CD8-positive, alpha-beta memory T cell (primary cell): ENCODE data around the gene FAM8A1. TPM values are rescaled to one million over a fixed set of nuclear protein-coding genes. Genes with fewer than 3 reads are reported as not detected.

ENCODE experiments used
- CTCF ChIA-PET: fragments of 350-600 bp; sonication (Branson Sonifier 250); formaldehyde crosslinking; loops from one replicate; lab custom pipeline; 2021; ENCODE audit warnings: antibody characterized with exemption; lab: Charles Lee
- POLR2A ChIA-PET: fragments of 350-600 bp; sonication (Branson Sonifier 250); formaldehyde crosslinking; loops from one replicate; lab custom pipeline; 2021; ENCODE audit warnings: antibody characterized with exemption; lab: Charles Lee
- DNase-seq, 5 donors: peaks; one replicate each; pipeline versions ENCODE4 v3.0.0 to v3.0.0-alpha.2; 2020 to 2022; ENCODE audit warnings: mixed read lengths in 1 of 5
- H3K27ac ChIP-seq: one replicate; pipeline ENCODE4 v1.7.0; 2013; ENCODE audit warnings: low read depth, mild to moderate bottlenecking, low read length, moderate library complexity
- H3K27me3 ChIP-seq: 2 replicates; pipeline ENCODE4 v1.7.0; 2013; ENCODE audit warnings: low read length, mild to moderate bottlenecking; ENCODE audit not compliant: insufficient read depth, poor library complexity, severe bottlenecking
- H3K36me3 ChIP-seq: 2 replicates; pipeline ENCODE4 v1.7.0; 2013; ENCODE audit warnings: mild to moderate bottlenecking, low read length, moderate library complexity; ENCODE audit not compliant: insufficient read depth
- H3K4me1 ChIP-seq: 2 replicates; pipeline ENCODE4 v1.7.0; 2013; ENCODE audit warnings: mild to moderate bottlenecking, low read length, moderate library complexity; ENCODE audit not compliant: insufficient read depth
- H3K4me3 ChIP-seq: 2 replicates; pipeline ENCODE4 v1.7.0; 2013; ENCODE audit warnings: mild to moderate bottlenecking, low read length
- H3K9me3 ChIP-seq: 2 replicates; pipeline ENCODE4 v1.7.0; 2013; ENCODE audit warnings: mild to moderate bottlenecking, low read length
- H3K27ac Mint-ChIP-seq, 8 donors: one replicate each; pipeline ENCODE4 v1.8.0; 2020 to 2021; ENCODE audit warnings: mixed read lengths in 8 of 8, mild to moderate bottlenecking in 6 of 8, inconsistent platforms in 3 of 8, moderate library complexity in 3 of 8
- H3K27me3 Mint-ChIP-seq, 2 donors: one replicate each; pipeline ENCODE4 v1.8.0; 2020 to 2021; ENCODE audit warnings: mixed read lengths in 2 of 2, mild to moderate bottlenecking in 1 of 2, moderate library complexity in 1 of 2
- H3K36me3 Mint-ChIP-seq, 3 donors: one replicate each; pipeline ENCODE4 v1.8.0; 2020 to 2021; ENCODE audit warnings: mixed read lengths in 3 of 3, inconsistent platforms in 1 of 3, mild to moderate bottlenecking in 1 of 3
- H3K4me1 Mint-ChIP-seq, 3 donors: one replicate each; pipeline ENCODE4 v1.8.0; 2020 to 2021; ENCODE audit warnings: mixed read lengths in 3 of 3, inconsistent platforms in 1 of 3, mild to moderate bottlenecking in 1 of 3
- H3K4me3 Mint-ChIP-seq, 7 donors: one replicate each; pipeline ENCODE4 v1.8.0; 2020 to 2021; ENCODE audit warnings: mixed read lengths in 7 of 7, mild to moderate bottlenecking in 6 of 7, moderate library complexity in 4 of 7, inconsistent platforms in 2 of 7
- H3K9me3 Mint-ChIP-seq, 5 donors: one replicate each; pipeline ENCODE4 v1.8.0; 2020 to 2022; ENCODE audit warnings: mixed read lengths in 5 of 5, mild to moderate bottlenecking in 3 of 5, moderate library complexity in 2 of 5, inconsistent platforms in 1 of 5
- polyA plus RNA-seq: library from polyadenylated mRNA; unstranded; fragments of 300-500 nt; fragmentation: Illumina TruSeq; gene quantifications from one replicate; pipeline ENCODE4 v1.2.3, GENCODE V29; 2021
- total RNA-seq, 2 experiments: library from RNA; stranded (reverse); gene quantifications; one replicate each; pipeline ENCODE4 v1.2.3, GENCODE V29; 2021

The FAM8A1 gene, protein sequence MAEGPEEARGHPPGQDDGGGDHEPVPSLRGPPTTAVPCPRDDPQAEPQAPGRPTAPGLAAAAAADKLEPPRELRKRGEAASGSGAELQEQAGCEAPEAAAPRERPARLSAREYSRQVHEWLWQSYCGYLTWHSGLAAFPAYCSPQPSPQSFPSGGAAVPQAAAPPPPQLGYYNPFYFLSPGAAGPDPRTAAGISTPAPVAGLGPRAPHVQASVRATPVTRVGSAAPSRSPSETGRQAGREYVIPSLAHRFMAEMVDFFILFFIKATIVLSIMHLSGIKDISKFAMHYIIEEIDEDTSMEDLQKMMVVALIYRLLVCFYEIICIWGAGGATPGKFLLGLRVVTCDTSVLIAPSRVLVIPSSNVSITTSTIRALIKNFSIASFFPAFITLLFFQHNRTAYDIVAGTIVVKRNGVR
- total RNA-seq (1 to 10 TPM; 4.7 to 5.1 TPM), polyA plus RNA-seq (8.3 TPM)

DNA sequence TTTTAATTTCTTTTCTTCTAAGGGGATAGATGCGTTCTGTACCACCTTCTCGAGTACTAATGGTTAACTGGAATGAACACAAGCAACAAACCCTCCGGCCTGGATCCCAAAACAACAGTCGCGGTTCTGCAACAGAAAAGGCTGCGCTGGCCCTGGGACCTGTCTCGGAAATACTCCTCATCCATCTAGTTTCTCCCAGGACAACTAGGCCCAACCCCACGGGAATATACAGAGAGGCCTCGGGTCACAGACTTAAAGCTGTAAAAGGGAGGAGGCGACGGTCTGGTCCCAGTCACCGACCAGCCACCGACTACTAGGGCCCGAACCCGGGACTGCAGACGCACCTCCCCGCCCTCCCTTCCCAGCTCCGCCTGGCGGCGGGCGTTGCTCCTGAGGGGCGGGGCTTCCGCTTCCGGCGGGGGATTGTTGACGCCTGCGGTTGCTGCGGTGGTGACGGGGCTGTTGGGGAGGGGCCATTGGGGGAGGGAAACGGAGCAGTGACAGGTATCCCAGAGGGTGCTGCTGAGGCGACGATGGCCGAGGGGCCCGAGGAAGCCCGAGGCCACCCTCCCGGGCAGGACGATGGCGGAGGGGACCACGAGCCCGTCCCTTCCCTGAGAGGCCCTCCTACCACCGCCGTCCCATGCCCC, at the start of gene FAM8A1:
Gene FAM8A1, plus strand, starts transcription at position 426 of the 650 bp plus-strand sequence. Its CDS starts 108 bp downstream, at position 534.
- Histone ChIP-seq H3K36me3 (peaks cover 8% of the 10 kb centered on the region), H3K27me3 (no peaks in the 10 kb centered on the region), H3K9me3 (no peaks in the 10 kb centered on the region), H3K27ac (peak within 1 kb of the TSS; percentile 91), H3K4me3 (peak within 1 kb of the TSS; percentile 57), H3K4me1 (peaks cover 35% of the 10 kb centered on the region)
- H3K9me3 Mint-ChIP-seq, result peaks cover 0 to 2% (median 0%) of the 10 kb centered on the region in 5 donors
- ChIA-PET CTCF (interaction anchor here (0.7 to 2.4 kb wide), 13 partner anchors 9 to 1314 kb away, joined by 3 to 23 read pairs (median 4); partner anchors contain the start of gene NUP153), POLR2A (interaction anchor here (0.7 to 3.4 kb wide), 5 partner anchors 10 to 387 kb away, joined by 3 to 40 read pairs (median 6); partner anchors contain the start of genes KIF13A and NUP153)
- H3K4me1 Mint-ChIP-seq, result peaks cover 36 to 47% (median 45%) of the 10 kb centered on the region in 3 donors
- H3K4me3 Mint-ChIP-seq, result peak within 1 kb of the TSS; percentile 86 to 98 (median 91)
- peak; percentile 90 to 96 (median 92) for DNase-seq
- H3K27me3 Mint-ChIP-seq, result no peaks in the 10 kb centered on the region
- H3K27ac Mint-ChIP-seq, result peak within 1 kb of the TSS; percentile 85 to 99 (median 93)
- H3K36me3 Mint-ChIP-seq, result peaks cover 0 to 26% (median 2%) of the 10 kb centered on the region in 3 donors

GRCh38 chr6:17551383-17551958, 48.6 kb upstream of the FAM8A1 start:
- Histone ChIP-seq H3K4me3 (no peak overlapping the region), H3K27me3 (no peaks in the 10 kb centered on the region), H3K27ac (no peak overlapping the region), H3K4me1 (no peaks in the 10 kb centered on the region), H3K36me3 (no peaks in the 10 kb centered on the region), H3K9me3 (no peaks in the 10 kb centered on the region)
- ChIA-PET POLR2A (no interaction called here), CTCF (no interaction called here)
- Mint-ChIP-seq H3K27ac (no peak overlapping the region), H3K27me3 (peaks cover 7 to 25% of the 10 kb centered on the region in 2 donors), H3K36me3 (no peaks in the 10 kb centered on the region), H3K4me1 (no peaks in the 10 kb centered on the region), H3K4me3 (no peak overlapping the region), H3K9me3 (no peaks in the 10 kb centered on the region)
- no peak for DNase-seq

GRCh38 chr6:17552861-17553260, 47.2 kb upstream of the FAM8A1 start:
- CTCF ChIA-PET, result no interaction called here
- Histone ChIP-seq H3K4me3 (no peak overlapping the region), H3K27me3 (no peaks in the 10 kb centered on the region), H3K36me3 (no peaks in the 10 kb centered on the region), H3K27ac (no peak overlapping the region), H3K9me3 (no peaks in the 10 kb centered on the region), H3K4me1 (no peaks in the 10 kb centered on the region)
- no peaks in the 10 kb centered on the region for H3K4me1 Mint-ChIP-seq
- H3K36me3 Mint-ChIP-seq, result no peaks in the 10 kb centered on the region
- peak overlapping the region in 1 of 8 donors; percentile 11 for H3K27ac Mint-ChIP-seq
- POLR2A ChIA-PET, result no interaction called here
- DNase-seq, result no peak
- peaks cover 10 to 22% of the 10 kb centered on the region in 2 donors for H3K27me3 Mint-ChIP-seq
- no peaks in the 10 kb centered on the region for H3K9me3 Mint-ChIP-seq
- no peak overlapping the region for H3K4me3 Mint-ChIP-seq

DNA sequence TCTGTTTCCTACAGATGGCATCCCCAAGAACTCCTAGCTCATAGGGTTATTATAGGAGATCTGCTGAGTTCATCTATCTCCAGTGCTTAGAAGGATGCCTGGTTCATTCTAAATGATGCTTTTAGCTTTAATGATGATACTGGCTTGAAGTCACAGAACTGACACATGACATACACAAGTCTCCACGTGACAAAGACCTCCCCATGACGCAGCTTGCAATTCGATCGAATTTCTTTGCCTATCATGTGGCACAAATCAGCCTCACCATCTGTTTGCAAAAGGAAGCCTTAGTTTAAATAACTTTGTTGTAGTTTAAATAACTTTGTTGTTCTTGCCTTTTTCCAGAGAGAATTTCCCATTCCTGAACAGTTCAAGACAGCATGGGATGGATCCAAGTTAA, 44.1 kb upstream of the FAM8A1 start:
- Mint-ChIP-seq H3K9me3 (peaks cover 0 to 2% (median 0%) of the 10 kb centered on the region in 5 donors), H3K36me3 (no peaks in the 10 kb centered on the region), H3K27me3 (peaks cover 8 to 27% of the 10 kb centered on the region in 2 donors), H3K4me3 (no peak overlapping the region), H3K27ac (no peak overlapping the region), H3K4me1 (no peaks in the 10 kb centered on the region)
- Histone ChIP-seq H3K27ac (no peak overlapping the region), H3K36me3 (no peaks in the 10 kb centered on the region), H3K9me3 (no peaks in the 10 kb centered on the region), H3K27me3 (no peaks in the 10 kb centered on the region), H3K4me1 (no peaks in the 10 kb centered on the region), H3K4me3 (no peak overlapping the region)
- no peak for DNase-seq
- POLR2A ChIA-PET, result no interaction called here
- CTCF ChIA-PET, result no interaction called here

DNA sequence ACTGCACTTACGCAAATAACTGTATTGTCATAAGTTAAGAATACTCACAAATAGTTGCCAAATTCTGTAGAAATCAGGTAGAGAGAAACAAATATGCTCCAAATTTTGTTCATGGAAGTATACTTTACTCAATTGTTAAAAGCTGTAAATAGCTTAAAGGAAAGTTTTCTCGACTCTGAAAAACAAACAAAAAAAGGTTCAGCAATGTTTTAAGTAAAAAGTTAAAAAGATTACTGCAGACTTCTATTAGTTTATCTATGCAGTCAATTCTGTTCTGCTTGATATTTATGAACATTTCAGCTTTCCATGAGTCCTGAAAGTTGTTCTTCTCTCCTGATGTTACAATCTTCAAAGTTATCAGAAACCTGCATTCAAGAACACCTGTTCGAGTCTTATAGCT, 37.5 kb upstream of the FAM8A1 start:
- no peak for DNase-seq

GRCh38 chr6:17565399-17565798, 34.7 kb upstream of the FAM8A1 start:
- CTCF ChIA-PET, result no interaction called here
- no peak overlapping the region for H3K4me3 ChIP-seq
- Mint-ChIP-seq H3K27ac (no peak overlapping the region), H3K27me3 (peaks cover 0 to 16% of the 10 kb centered on the region in 2 donors), H3K4me1 (no peaks in the 10 kb centered on the region), H3K4me3 (no peak overlapping the region), H3K36me3 (peaks cover 0 to 2% (median 0%) of the 10 kb centered on the region in 3 donors), H3K9me3 (peaks cover 11 to 26% (median 16%) of the 10 kb centered on the region in 5 donors)
- H3K36me3 ChIP-seq, result no peaks in the 10 kb centered on the region
- H3K27me3 ChIP-seq, result no peaks in the 10 kb centered on the region
- no peak overlapping the region for H3K27ac ChIP-seq
- no peak for DNase-seq
- H3K4me1 ChIP-seq, result no peaks in the 10 kb centered on the region
- no peaks in the 10 kb centered on the region for H3K9me3 ChIP-seq
- POLR2A ChIA-PET, result no interaction called here

More for the DNA sequence above, 37.5 kb upstream of the FAM8A1 start:
- ChIA-PET CTCF (no interaction called here), POLR2A (no interaction called here)
- Mint-ChIP-seq H3K27ac (no peak overlapping the region), H3K36me3 (peaks cover 0 to 2% (median 0%) of the 10 kb centered on the region in 3 donors), H3K4me3 (no peak overlapping the region), H3K4me1 (no peaks in the 10 kb centered on the region), H3K9me3 (peaks cover 11 to 26% (median 16%) of the 10 kb centered on the region in 5 donors), H3K27me3 (peaks cover 2 to 16% of the 10 kb centered on the region in 2 donors)
- Histone ChIP-seq H3K4me3 (no peak overlapping the region), H3K27me3 (no peaks in the 10 kb centered on the region), H3K9me3 (no peaks in the 10 kb centered on the region), H3K36me3 (no peaks in the 10 kb centered on the region), H3K27ac (no peak overlapping the region), H3K4me1 (no peaks in the 10 kb centered on the region)

DNA sequence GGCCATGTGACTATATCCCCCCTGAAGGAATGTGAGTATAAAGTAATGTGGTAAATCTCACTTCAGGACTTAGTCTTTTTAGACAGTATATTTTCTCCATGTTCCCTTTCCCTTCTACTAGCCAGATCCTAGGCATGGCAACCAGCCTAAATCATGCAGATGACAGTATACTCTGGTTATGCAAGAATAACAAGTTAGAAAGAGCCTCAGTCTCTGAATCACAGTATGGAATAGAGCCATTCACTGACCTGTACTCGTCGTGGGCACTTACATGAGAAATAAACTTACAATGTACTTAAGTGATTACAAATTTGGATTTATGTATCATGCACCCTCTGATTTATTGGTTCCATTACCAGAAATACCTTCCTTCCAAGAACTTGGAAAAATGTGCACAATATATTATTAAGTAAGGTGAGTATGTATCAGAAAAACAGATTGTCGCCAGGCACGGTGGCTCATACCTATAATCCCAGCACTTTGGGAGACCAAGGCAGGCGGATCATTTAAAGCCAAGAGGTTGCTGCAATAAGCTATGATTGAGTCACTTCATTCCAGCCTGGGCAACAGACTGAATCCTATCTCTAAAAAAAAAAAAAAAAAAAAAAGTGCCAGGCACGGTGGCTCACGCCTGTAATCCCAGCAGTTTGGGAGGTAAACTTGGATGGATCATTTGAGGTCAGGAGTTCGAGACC, 25.1 kb upstream of the FAM8A1 start:
- ChIA-PET CTCF (no interaction called here), POLR2A (no interaction called here)
- Mint-ChIP-seq H3K27ac (no peak overlapping the region), H3K36me3 (peaks cover 0 to 3% (median 0%) of the 10 kb centered on the region in 3 donors), H3K4me3 (no peak overlapping the region), H3K9me3 (peaks cover 4 to 12% (median 9%) of the 10 kb centered on the region in 5 donors), H3K27me3 (peaks cover 12 to 40% of the 10 kb centered on the region in 2 donors), H3K4me1 (no peaks in the 10 kb centered on the region)
- H3K4me1 ChIP-seq, result no peaks in the 10 kb centered on the region
- H3K4me3 ChIP-seq, result no peak overlapping the region
- H3K27me3 ChIP-seq, result no peaks in the 10 kb centered on the region
- no peaks in the 10 kb centered on the region for H3K9me3 ChIP-seq
- DNase-seq, result no peak
- no peaks in the 10 kb centered on the region for H3K36me3 ChIP-seq
- H3K27ac ChIP-seq, result no peak overlapping the region
